ENCODE data around the gene GRIP1.
"Not testable (repeated sequence)": the region's sequence is repeated elsewhere in the genome, so short reads cannot be mapped to it uniquely, and the experiment has no call there.

GRIP1 gene

DNA sequence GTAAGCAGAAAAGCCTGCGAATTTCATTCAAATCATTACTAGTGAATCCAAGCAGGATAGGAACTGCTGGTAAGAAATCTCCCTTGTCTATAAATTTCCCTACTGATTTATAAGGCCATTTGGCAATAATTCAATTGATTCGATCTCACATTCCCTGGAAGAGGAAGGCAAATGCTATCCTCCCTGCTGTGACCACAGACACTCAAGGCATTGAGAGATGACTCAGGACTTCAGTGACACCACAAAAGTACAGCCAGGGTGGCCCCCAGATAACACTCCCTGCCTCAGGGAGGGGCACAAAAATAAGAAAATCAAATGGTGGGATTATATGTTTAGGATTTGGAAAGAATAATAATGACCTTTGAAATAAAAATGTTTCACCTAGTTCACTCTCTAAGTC lies 162.7 kb downstream of the GRIP1 start:
- DNase-seq: no peak

DNA sequence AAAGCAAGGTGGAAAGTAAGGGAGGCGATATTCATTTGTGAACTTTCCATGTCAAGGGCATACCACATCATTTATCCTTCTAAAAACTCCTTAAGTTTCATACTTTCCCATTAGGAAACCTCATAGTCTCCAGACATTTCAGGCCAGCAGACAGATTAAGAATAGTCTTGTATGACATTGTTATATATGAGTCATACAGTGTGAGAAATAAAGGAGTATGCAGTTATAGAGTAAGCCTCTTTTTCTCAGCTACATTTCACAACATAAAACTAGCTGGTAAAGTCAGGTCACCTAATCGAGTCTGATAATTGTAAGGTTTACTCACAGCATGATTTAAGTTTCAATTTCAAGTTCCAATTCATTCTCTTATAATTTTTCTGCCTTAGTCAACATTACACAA lies 164.3 kb downstream of the GRIP1 start:
- DNase-seq: no peak

DNA sequence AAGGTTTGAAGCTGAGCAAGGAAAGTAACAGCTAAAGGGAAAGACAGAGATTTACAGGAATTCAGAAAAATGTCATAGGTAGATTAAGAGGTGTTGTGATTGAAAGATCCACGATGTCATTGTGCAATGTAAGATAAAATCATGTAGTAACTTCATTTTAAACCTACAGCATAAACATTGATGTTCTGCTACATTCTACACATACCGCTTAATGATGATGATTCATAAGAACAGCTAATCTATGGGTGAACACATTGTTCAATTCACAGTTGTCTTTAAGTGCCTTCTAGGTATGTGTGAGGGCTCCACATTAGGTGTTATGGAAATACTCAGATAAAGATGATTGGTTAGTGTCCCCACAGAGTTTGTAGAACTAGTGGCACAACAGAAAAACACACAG lies 170.9 kb downstream of the GRIP1 start:
- DNase-seq: no peak

DNA sequence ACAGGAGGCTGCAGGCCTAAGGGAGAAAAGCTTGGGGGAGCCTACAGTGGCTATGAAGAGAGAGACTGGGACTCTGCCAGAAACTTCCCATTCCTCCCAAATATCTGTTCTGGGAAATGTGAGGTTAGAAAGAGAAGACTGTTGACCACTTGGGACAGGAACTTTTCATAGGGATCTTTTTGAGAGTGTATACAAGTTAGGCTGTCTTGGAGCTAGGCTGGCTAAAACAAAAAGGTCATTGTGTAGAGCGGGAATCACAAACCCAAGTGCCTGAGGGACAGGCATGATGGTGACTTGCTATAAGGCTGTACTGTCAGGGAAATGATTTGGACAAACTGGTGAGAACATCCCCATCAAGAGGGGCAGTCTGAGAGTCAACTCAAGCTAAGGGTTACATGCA lies 175.1 kb downstream of the GRIP1 start:
- DNase-seq: no peak

DNA sequence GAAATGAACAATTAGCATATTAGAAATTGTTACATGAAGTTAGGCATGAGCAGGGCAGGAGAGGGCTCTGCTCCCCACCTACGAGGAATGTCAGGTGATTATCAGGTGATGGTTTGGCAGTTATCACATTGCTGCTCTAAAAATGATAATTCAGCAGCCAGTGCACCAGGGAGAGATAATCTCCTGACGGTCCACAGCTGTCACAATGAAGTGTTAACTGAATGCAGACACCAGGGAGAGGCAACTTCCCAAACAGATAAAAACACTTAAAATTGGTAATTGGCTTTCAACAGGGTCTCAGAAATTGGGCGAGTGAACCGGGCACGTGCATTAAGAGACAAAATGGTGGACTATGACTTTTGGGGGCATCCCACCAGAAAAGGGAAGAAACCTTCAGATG lies 176.0 kb downstream of the GRIP1 start:
- DNase-seq: no peak

DNA sequence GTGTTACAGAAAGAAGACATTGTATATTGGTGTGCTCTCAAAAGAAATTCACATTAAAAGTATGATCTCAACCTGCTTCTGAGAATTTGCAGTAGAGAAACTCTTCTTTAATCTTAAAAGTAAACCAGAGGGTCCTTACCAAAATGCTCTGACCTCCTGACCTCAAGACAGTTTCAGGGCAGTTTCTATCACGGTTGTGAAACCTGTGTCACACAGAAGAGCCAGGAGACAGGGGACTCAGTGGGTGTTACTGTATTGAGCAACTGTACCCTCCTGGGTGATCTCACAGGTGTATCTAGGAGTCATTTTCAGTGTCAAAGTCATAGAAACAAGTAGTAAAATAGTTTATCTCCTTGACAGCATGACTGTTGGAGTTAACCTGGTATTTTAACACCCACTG lies 178.0 kb downstream of the GRIP1 start:
- no peak for DNase-seq

DNA sequence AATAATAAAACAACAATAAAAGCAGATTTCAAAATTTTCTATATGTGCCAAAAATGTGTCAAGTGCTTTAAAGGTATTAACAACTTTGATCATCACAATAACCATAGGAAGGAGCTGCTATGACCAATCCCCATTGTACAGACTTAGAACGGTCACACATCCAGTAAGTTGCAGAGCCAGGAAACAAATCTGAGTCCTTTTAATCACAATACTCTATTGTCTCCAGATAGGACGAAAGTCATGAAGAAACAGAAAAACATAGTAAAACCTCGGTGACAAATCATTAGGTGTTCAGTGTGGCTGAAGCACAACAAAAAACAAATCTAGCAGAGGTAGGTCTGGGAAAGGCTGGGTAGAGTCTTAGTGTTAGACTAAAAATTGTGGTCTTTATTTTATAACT lies 178.8 kb downstream of the GRIP1 start:
- DNase-seq: no peak

DNA sequence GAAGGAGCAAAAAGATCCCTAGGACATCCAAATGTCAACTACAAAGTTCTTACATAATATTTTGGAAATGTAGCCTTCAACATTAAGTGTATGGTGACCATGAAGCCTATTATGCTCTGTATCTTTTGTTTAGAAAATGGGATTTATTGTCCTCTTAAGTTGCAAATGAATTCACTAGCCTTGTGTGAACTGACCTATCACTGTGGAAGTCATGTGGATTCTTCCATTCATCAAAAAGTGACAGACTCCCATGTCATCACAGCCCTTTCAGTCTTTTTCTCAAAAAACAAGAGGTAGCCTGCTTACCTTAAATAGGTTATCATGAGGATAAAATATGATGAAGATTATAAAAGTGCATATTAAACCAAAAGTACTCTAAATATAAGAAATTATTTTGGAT lies 179.9 kb downstream of the GRIP1 start:
- DNase-seq: no peak

DNA sequence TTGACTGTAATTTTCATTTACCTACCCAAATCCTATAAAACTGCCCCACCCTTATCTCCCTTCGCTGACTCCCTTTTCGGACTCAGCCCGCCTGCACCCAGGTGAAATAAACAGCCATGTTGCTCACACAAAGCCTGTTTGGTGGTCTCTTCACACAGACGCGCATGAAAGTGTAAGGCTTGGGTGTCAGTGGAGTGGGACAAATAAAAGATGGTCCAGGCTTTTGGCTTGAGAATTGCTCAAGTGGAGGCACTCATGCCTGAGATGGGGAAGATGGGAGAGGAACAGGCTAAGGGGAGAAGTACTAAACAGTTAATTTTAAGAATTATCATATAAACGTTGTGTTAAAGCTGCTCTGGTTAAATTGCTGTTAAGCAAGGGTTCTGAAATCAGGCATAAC lies 180.8 kb downstream of the GRIP1 start:
- DNase-seq: not testable (repeated sequence)

DNA sequence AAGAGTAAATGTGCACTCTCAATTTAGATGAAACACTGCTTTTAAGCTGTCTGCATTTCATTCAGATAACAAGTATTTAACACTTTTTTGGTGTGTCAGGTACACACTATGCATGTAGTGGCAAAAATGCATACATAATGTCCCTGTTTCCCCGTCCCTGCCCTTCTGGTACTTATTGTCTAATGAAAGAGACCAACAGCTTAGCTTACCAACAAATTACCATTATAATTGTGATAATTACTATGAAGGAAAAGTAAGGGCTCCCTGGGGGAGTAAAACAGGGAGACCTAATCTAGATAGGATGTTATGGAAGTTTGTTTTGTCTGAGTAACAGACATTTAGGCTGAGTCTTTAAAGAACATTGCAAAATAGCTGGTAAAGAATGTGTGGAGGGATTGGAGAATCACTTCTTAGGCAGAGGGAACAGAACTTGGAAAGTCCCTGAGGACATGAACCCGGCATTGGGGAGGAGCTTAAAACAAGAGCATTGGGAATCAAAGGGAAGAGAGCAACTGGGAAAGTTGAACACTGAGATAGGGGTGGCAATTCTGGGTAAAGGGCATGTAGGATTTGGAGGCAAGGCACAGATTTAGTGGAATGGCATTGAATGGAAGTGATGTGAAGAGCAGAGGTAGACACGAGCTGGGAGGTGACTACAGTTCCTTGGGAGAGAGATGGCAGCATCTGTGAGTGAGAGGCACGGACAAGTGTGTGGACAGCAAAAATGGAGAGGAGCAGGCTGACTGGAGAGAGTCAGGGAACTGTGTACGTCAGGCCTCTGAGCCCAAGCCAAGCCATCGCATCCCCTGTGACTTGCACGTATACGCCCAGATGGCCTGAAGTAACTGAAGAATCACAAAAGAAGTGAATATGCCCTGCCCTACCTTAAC lies 181.6 kb downstream of the GRIP1 start:
- no peak for DNase-seq

DNA sequence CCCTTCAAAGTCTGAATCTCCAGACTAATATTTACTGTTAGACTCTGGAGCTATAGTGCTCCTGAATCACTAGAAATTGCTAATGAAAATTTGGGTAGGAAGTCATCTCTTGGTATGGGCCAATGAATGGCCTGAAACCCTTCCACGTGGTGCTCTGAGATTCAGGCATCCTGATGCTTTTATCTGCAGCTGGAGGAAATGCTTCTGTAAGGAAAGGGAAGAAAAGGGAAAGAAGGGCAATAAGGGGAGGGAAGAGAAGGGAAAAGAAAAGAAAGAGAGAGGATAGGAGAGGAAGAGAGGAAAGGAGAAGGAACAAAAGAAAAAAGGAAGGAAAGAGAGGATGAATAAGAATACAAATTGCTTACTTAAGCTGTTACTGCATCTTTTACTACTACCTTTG lies 182.3 kb downstream of the GRIP1 start:
- no peak for DNase-seq

DNA sequence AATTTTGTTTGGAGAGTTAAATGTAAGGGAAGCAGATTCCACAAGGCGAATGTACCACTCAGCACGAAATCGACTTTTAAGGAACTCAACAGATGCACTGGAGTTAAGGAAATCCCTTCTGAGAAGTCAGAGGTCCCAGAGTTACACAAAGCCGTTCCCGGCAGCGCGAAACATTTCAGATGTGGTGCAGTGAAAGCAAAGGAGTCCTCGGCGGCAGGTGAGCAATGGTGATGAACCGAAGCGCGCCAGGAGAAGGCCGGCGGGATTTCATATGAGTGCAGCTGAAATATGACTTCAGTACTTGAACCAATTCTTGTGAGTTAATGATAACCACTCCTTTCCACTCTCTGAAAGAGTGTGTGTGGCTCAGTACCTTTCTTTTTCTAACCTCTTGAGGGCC lies 183.2 kb downstream of the GRIP1 start:
- DNase-seq: no peak

DNA sequence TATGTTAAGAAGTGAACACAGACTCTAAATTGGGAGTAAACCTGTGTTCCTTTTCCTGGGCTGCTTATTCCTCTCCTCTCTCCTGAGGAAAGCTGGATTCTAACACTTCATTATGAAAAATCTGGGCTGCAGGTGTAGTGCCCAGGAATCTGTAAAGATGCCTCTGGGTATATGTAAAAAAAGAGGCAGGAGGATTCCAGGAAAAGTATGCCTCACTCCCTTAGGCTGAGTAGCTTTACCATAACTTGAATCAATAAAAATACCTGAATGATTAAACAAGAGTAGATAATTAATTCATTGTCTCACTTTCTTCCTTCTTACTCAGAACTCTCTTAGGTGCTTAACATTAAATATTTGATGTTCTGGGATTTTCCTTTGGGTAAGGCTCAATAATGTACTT lies 185.1 kb downstream of the GRIP1 start:
- no peak for DNase-seq

DNA sequence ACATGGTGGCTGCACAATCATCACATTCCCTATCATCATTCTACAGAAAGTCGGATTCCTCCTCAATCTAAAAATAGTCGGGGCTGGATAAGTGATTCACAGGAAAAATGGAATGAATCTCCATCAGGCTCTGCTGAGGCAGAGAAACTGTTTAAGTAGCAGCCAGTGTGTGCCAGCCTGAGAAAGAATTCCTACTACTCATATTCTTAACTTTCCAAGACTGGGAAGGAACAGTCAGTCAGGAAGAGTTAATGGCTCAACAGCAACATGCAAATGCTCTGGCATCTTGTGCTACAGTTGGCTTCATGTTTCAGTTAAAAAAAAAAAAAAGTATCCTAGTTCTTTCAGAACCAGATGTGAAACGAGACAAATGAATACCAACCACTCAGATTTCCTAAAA lies 187.0 kb downstream of the GRIP1 start:
- DNase-seq: no peak

DNA sequence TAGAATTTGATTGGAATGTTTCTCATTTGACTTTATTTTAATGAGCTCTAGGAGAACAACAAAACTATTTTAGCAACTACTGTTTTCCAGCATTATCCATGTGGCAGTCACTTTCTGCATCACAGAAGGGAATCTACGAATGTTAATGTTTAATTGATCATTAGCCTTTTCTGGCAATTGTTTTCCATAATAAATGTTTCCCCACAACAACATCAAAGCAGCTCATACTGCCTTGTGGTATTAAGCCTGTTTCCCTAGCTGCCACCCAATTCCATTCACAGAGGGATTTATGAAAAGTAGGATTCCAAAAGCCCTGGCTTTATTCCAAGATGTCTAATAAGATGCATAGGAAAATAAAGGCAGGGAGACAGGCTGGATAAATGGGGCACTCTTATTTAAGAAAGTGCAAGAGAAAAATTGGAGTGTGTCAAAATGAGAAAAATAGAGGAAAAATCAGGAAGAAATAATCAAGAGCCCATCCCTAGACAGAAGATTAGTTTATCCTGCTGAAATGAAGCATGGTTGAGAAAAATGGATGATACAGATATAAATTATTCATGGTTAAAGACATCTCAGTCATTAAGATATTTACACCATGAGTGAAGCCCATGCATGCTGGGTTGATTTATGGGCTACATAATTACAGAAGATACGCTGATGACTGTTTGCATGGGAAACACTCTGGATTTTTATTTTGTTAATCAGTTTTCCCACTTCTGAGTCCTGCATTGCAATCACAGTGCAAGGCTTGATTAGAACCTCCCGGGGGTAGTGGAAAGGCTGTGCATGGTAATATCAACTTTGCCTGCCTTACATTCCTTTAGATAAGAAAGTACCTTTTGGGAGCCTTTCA lies 196.3 kb downstream of the GRIP1 start:
- DNase-seq: no peak

DNA sequence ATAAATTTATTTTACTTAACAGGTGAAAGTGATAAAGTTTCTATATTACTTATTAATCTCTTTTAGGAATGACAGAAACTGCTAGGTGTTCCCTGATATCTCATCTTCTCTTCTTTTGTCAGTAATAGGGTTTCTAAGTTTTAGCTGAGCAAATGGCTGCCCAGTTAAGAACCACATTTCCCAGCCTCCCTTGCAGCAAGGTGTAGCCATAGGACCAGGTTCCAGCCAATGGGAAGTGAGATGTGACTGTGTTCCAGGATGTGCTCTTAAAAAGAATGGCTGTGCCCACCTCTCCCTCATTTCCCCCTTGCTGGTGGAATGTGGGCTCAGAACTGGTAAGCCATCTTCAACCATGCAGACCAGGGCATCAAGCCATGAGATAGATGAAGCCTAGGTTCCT lies 210.9 kb downstream of the GRIP1 start:
- no peak for DNase-seq

DNA sequence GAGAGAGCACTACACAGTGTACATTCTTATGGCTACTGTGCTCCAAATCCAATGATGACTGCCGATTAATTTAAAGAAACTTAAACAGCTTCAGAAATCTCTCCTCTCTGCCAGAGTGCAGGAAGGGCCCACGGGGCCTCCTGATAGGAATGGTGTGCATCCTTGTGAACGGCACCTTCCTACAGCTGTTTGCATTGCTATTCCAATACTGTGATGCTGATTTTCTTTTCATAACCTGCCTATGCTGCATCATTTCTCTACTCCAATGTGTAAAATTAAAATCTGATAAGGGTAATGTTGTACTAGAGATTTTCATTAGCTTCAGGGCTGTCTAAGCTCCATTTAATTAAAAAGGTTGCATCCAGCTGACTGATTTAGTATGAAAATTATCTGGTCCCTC lies 217.5 kb downstream of the GRIP1 start:
- no peak for DNase-seq

DNA sequence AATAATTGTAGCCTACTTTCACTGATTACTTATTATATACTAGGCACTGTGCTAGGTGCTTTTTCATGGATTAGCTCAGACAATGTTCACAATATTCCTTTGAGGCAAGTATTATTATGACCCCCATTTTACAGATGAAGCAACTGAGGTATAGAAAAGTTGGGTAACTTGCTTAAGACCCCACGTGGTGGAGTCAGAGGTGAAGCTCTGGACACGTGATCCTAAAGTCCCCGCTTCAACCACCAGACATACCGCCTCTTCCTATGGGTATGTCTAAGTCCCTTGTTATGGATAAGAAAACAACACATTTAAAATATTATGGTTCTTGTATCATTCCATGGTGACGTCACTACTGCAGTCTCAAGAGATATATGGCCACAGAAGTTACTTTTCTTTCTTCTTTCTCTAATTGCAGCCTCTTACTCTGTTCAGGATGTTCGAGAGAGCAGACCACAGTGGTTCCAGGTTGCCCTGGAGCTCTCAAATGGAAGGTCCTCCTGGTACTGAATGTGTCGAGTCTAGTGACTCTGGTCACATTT lies 218.9 kb downstream of the GRIP1 start:
- no peak for DNase-seq

DNA sequence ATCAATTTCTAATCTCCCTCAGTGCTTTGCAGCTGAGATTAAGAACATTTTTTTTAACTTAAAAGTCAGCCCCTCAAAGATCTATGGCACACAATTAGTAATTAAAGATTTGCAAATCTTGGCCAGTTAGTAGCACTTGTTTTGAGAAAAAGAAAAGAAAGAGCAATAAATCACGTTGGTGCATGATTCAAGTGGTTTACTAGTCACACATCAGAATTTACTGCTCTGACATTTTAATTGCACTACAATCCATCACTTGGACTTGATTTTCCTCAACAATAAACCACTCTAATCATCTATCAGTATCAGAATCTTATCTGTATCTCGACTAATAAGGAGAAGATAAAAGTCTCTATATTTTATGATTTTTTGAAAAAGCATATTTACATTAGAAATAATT lies 222.3 kb downstream of the GRIP1 start:
- DNase-seq: no peak

DNA sequence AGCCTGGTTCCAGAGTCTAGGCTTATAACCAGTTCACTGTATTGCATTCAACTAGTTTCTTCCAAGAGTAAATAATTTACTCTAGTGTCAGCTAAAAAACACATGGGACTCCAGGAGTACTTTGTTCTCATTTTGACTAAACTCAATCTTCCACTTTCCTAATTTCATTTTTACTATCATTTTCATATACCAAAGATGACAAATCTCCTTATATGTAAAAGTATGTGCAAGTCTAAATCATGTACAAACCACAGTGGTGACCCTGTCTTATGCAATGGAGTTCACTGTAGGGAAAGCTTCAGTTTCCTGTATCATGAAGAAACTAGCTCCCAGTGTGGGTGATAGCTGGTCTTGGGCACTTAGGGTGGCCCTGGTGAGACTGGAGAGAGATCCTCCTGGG lies 225.0 kb downstream of the GRIP1 start:
- DNase-seq: no peak

DNA sequence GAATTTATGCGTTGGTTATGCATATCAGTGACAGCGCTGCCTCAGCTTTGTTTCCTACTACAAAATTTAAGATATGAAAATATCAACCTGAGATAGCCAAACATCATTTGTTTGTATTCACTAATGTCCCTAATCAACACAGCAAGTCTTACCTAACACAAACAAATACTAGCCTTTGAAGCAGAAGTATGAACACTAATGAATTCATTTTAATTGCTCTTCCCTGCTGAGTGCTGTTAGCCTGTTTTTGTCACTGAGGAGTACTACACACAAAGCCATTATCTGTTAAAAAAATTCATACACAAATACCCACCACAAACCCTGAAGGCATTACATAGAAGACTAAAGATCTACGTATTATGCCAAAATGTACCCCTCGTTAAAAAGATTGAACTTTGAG lies 225.8 kb downstream of the GRIP1 start:
- DNase-seq: no peak

DNA sequence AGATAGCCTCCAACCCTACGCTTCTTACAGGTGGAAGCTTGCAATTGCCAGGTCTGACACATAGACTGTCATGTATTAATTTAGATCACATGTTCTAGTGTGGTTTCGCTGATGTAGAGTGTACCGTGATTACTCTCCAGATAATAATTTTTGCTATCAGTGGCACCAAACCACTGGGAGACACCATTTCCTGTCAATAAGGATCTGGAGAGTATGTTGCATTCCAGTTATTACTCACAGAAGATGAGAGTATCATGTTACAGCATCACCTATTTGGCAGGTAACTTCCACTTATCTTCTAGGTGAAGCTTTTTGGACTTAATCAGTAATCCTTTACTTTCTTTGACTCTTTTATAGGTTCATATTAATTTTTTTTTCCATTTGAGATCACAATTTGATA lies 229.3 kb downstream of the GRIP1 start:
- DNase-seq: no peak

DNA sequence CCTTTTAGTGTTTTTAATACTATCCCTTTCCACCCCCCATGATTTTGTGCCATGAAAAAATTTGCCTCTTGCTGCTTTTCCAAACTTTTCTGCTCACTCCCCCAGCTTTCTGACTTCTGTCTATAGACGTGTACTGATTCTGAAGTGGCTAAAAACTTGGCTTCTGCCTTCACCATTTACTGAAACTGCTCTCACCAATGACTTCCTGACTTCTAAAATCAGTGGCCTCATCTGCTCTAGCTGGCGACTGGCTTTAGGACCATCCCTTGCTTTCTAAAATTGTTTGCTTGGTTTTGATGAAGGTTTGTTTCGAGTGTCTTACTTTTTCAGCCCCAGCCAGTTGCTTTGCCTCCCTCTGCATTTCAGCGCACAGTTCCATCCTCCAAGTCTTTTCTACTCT lies 231.2 kb downstream of the GRIP1 start:
- no peak for DNase-seq

DNA sequence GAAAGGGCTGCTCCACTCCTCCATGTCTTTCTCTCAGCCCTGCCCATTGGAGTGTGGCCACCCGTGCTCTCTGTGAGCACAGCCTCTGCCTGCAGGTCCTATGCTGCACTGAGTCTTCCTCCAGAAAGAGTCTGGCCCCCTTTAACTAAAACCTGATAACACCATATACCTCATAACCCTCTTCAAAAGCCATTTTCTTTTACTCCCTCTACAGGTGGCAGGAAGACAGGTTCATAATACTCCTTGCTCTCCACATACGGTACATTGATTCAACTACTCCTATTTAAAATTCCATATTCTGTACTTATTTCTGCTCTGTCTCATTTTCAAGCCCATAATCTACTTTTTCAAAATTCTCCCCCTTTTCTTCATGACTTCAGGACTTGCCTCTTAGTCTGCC lies 232.6 kb downstream of the GRIP1 start:
- no peak for DNase-seq
